ENCODE data around the gene GGTLC1.

The GGTLC1 gene

GRCh38 chr20:23988561-23988960 lies at the start of gene GGTLC1:
TSS of gene GGTLC1 (minus strand) at chr20:23988779. CDS start at chr20:23986611, 2,168 bp downstream.
- Histone ChIP-seq H3K27me3 (ENCODE audit: low read depth) (no peaks in the 10 kb centered on the region), H3K36me3 (replicated peaks) (no peaks in the 10 kb centered on the region), H3K4me1 (no peaks in the 10 kb centered on the region), H3K9me3 (no peaks in the 10 kb centered on the region), H3K4me3 (no peak within 1 kb of the TSS)
- DNase-seq (ENCODE audit: low spot score in 2 of 2): no peak
- in situ Hi-C loops (cut with MboI; ENCODE audit: low sequenced_read_pairs): loop anchor here (25.0 kb wide), 1 partner anchor 201 kb away; no protein-coding TSS in a partner anchor

- in situ Hi-C loops (cut with MboI; ENCODE audit: low sequenced_read_pairs): no loop called here
- Histone ChIP-seq H3K27me3 (ENCODE audit: low read depth) (no peaks in the 10 kb centered on the region), H3K9me3 (no peaks in the 10 kb centered on the region), H3K4me1 (no peaks in the 10 kb centered on the region), H3K36me3 (replicated peaks) (no peaks in the 10 kb centered on the region), H3K4me3 (no peak overlapping the region)
- no peak for DNase-seq (ENCODE audit: low spot score in 2 of 2)
These were observed 46.2 kb upstream of the GGTLC1 start for GRCh38 chr20:24034820-24035219.

- no peak overlapping the region for H3K4me3 ChIP-seq
- no peaks in the 10 kb centered on the region for H3K9me3 ChIP-seq
- no peaks in the 10 kb centered on the region for H3K4me1 ChIP-seq
- no peaks in the 10 kb centered on the region for H3K36me3 ChIP-seq (replicated peaks)
- H3K27me3 ChIP-seq (ENCODE audit: low read depth): no peaks in the 10 kb centered on the region
- in situ Hi-C loops (cut with MboI; ENCODE audit: low sequenced_read_pairs): no loop called here
- DNase-seq (ENCODE audit: low spot score in 2 of 2): no peak
These were observed 45.0 kb upstream of the GGTLC1 start for GRCh38 chr20:24033565-24033964.

GRCh38 chr20:24033151-24033550 lies 44.6 kb upstream of the GGTLC1 start:
- in situ Hi-C loops (cut with MboI; ENCODE audit: low sequenced_read_pairs): no loop called here
- H3K36me3 ChIP-seq (replicated peaks): no peaks in the 10 kb centered on the region
- H3K27me3 ChIP-seq (ENCODE audit: low read depth): no peaks in the 10 kb centered on the region
- H3K4me1 ChIP-seq: no peaks in the 10 kb centered on the region
- no peak for DNase-seq (ENCODE audit: low spot score in 2 of 2)
- no peak overlapping the region for H3K4me3 ChIP-seq
- no peaks in the 10 kb centered on the region for H3K9me3 ChIP-seq

GRCh38 chr20:24032400-24032898 lies 43.9 kb upstream of the GGTLC1 start:
- H3K36me3 ChIP-seq (replicated peaks): no peaks in the 10 kb centered on the region
- DNase-seq (ENCODE audit: low spot score in 2 of 2): no peak
- H3K9me3 ChIP-seq: no peaks in the 10 kb centered on the region
- no peaks in the 10 kb centered on the region for H3K27me3 ChIP-seq (ENCODE audit: low read depth)
- H3K4me3 ChIP-seq: no peak overlapping the region
- in situ Hi-C loops (cut with MboI; ENCODE audit: low sequenced_read_pairs): no loop called here
- H3K4me1 ChIP-seq: no peaks in the 10 kb centered on the region

GRCh38 chr20:24027229-24027628 lies 38.6 kb upstream of the GGTLC1 start:
- H3K4me3 ChIP-seq: no peak overlapping the region
- in situ Hi-C loops (cut with MboI; ENCODE audit: low sequenced_read_pairs): no loop called here
- no peaks in the 10 kb centered on the region for H3K9me3 ChIP-seq
- H3K36me3 ChIP-seq (replicated peaks): no peaks in the 10 kb centered on the region
- H3K4me1 ChIP-seq: no peaks in the 10 kb centered on the region
- no peak for DNase-seq (ENCODE audit: low spot score in 2 of 2)
- no peaks in the 10 kb centered on the region for H3K27me3 ChIP-seq (ENCODE audit: low read depth)

- Histone ChIP-seq H3K27me3 (ENCODE audit: low read depth) (no peaks in the 10 kb centered on the region), H3K4me3 (no peak overlapping the region), H3K4me1 (no peaks in the 10 kb centered on the region), H3K36me3 (replicated peaks) (no peaks in the 10 kb centered on the region), H3K9me3 (no peaks in the 10 kb centered on the region)
- in situ Hi-C loops (cut with MboI; ENCODE audit: low sequenced_read_pairs): no loop called here
- DNase-seq (ENCODE audit: low spot score in 2 of 2): no peak
These were observed 34.1 kb upstream of the GGTLC1 start for GRCh38 chr20:24022621-24023180.

GRCh38 chr20:24018796-24019195 lies 30.2 kb upstream of the GGTLC1 start:
- Histone ChIP-seq H3K36me3 (replicated peaks) (no peaks in the 10 kb centered on the region), H3K9me3 (no peaks in the 10 kb centered on the region), H3K27me3 (ENCODE audit: low read depth) (no peaks in the 10 kb centered on the region), H3K4me1 (no peaks in the 10 kb centered on the region), H3K4me3 (no peak overlapping the region)
- no peak for DNase-seq (ENCODE audit: low spot score in 2 of 2)
- in situ Hi-C loops (cut with MboI; ENCODE audit: low sequenced_read_pairs): no loop called here

GRCh38 chr20:24017458-24017755 lies 28.8 kb upstream of the GGTLC1 start:
- in situ Hi-C loops (cut with MboI; ENCODE audit: low sequenced_read_pairs): no loop called here

GRCh38 chr20:24016607-24017457 lies 28.3 kb upstream of the GGTLC1 start:
- no peak for DNase-seq (ENCODE audit: low spot score in 2 of 2)
- in situ Hi-C loops (cut with MboI; ENCODE audit: low sequenced_read_pairs): no loop called here
- Histone ChIP-seq H3K9me3 (no peaks in the 10 kb centered on the region), H3K27me3 (ENCODE audit: low read depth) (0 out of 2 replicates have a peak, but pooled peaks cover 2% of the 10 kb centered on the region), H3K36me3 (replicated peaks) (no peaks in the 10 kb centered on the region), H3K4me3 (no peak overlapping the region), H3K4me1 (no peaks in the 10 kb centered on the region)

More at GRCh38 chr20:24017458-24017755, 28.8 kb upstream of the GGTLC1 start:
- no peak overlapping the region for H3K4me3 ChIP-seq
- DNase-seq (ENCODE audit: low spot score in 2 of 2): no peak
- H3K9me3 ChIP-seq: no peaks in the 10 kb centered on the region
- 0 out of 2 replicates have a peak, but pooled peaks cover 2% of the 10 kb centered on the region for H3K27me3 ChIP-seq (ENCODE audit: low read depth)
- no peaks in the 10 kb centered on the region for H3K4me1 ChIP-seq
- no peaks in the 10 kb centered on the region for H3K36me3 ChIP-seq (replicated peaks)

- Histone ChIP-seq H3K4me1 (no peaks in the 10 kb centered on the region), H3K36me3 (replicated peaks) (no peaks in the 10 kb centered on the region), H3K9me3 (no peaks in the 10 kb centered on the region), H3K4me3 (no peak overlapping the region), H3K27me3 (ENCODE audit: low read depth) (0 out of 2 replicates have a peak, but pooled peaks cover 2% of the 10 kb centered on the region)
- in situ Hi-C loops (cut with MboI; ENCODE audit: low sequenced_read_pairs): no loop called here
- DNase-seq (ENCODE audit: low spot score in 2 of 2): no peak
These were observed 25.4 kb upstream of the GGTLC1 start for GRCh38 chr20:24013953-24014352.

- no peaks in the 10 kb centered on the region for H3K9me3 ChIP-seq
- no peaks in the 10 kb centered on the region for H3K36me3 ChIP-seq (replicated peaks)
- no peaks in the 10 kb centered on the region for H3K4me1 ChIP-seq
- DNase-seq (ENCODE audit: low spot score in 2 of 2): no peak
- H3K27me3 ChIP-seq (ENCODE audit: low read depth): 0 out of 2 replicates have a peak, but pooled peaks cover 2% of the 10 kb centered on the region
- no peak overlapping the region for H3K4me3 ChIP-seq
- in situ Hi-C loops (cut with MboI; ENCODE audit: low sequenced_read_pairs): no loop called here
These were observed 22.7 kb upstream of the GGTLC1 start for GRCh38 chr20:24011282-24011681.

- no peaks in the 10 kb centered on the region for H3K9me3 ChIP-seq
- H3K27me3 ChIP-seq (ENCODE audit: low read depth): no peaks in the 10 kb centered on the region
- no peak overlapping the region for H3K4me3 ChIP-seq
- in situ Hi-C loops (cut with MboI; ENCODE audit: low sequenced_read_pairs): no loop called here
- H3K4me1 ChIP-seq: no peaks in the 10 kb centered on the region
- H3K36me3 ChIP-seq (replicated peaks): no peaks in the 10 kb centered on the region
- DNase-seq (ENCODE audit: low spot score in 2 of 2): no peak
These were observed 19.2 kb upstream of the GGTLC1 start for GRCh38 chr20:24007758-24008157.

GRCh38 chr20:24007073-24007595 lies 18.6 kb upstream of the GGTLC1 start:
- no peaks in the 10 kb centered on the region for H3K36me3 ChIP-seq (replicated peaks)
- in situ Hi-C loops (cut with MboI; ENCODE audit: low sequenced_read_pairs): no loop called here

More at GRCh38 chr20:24007073-24007595, 18.6 kb upstream of the GGTLC1 start:
- H3K4me1 ChIP-seq: no peaks in the 10 kb centered on the region
- H3K4me3 ChIP-seq: no peak overlapping the region
- no peak for DNase-seq (ENCODE audit: low spot score in 2 of 2)
- H3K27me3 ChIP-seq (ENCODE audit: low read depth): no peaks in the 10 kb centered on the region
- H3K9me3 ChIP-seq: no peaks in the 10 kb centered on the region
